HCT116 (cell line): ENCODE results near the gene PADI3.
A peak's percentile ranks its signal among the peaks of the same experiment; 100 is the strongest.

Experiments
- ELF1 ChIP-seq: IDR thresholded peaks from 2 replicates; pipeline ENCODE4 v1.6.1; 2012; ENCODE audit warnings: low read depth, borderline replicate concordance
- EZH2 ChIP-seq: fragments of 200-600 bp; sonication (generic); IDR thresholded peaks from 2 replicates; pipeline ENCODE4 v1.6.1; 2017; ENCODE audit warnings: antibody characterized with exemption, mixed run types
- EZH2phosphoT487 ChIP-seq: fragments of 200-600 bp; IDR thresholded peaks from 2 replicates; pipeline ENCODE4 v1.6.1; 2018; ENCODE audit warnings: antibody characterized with exemption, borderline replicate concordance
- JUND ChIP-seq: IDR thresholded peaks from 2 replicates; pipeline ENCODE4 v1.6.1; 2012
- POLR2A ChIP-seq: IDR thresholded peaks from 2 replicates; pipeline ENCODE4 v1.7.0; 2011; ENCODE audit warnings: borderline replicate concordance; ENCODE audit not compliant: insufficient read depth, insufficient read length; ENCODE audit errors: extremely low read depth
- POLR2AphosphoS5 ChIP-seq: IDR thresholded peaks from 2 replicates; pipeline ENCODE4 v1.6.1; 2011; ENCODE audit warnings: mild to moderate bottlenecking, low read depth, low read length, moderate library complexity
- SIN3A ChIP-seq: IDR thresholded peaks from 2 replicates; pipeline ENCODE4 v1.6.1; 2012; ENCODE audit warnings: low read depth
- SP1 ChIP-seq: IDR thresholded peaks from 2 replicates; pipeline ENCODE4 v1.6.1; 2012; ENCODE audit warnings: low read depth
- TCF7L2 ChIP-seq: IDR thresholded peaks from 2 replicates; pipeline ENCODE4 v1.7.0; 2011; ENCODE audit warnings: borderline replicate concordance, inconsistent platforms; ENCODE audit not compliant: insufficient read depth, insufficient read length; ENCODE audit errors: extremely low read depth
- ZFX ChIP-seq: fragments of 450-650 bp; IDR thresholded peaks from 2 replicates; pipeline ENCODE4 v1.6.1; 2017
- TF ChIP-seq, protein P1 (sequence below), 3 experiments: fragments of 200-600 bp in 1 of 3; sonication (generic) in 1 of 3; IDR thresholded peaks in 2 of 3; conservative IDR thresholded peaks in 1 of 3; 2 replicates each; pipeline ENCODE4 v1.5.1; 2012 to 2017; ENCODE audit warnings: low read depth in 2 of 3, low read length in 2 of 3, antibody characterized with exemption in 1 of 3, borderline replicate concordance in 1 of 3, control low read depth in 1 of 3, mild to moderate bottlenecking in 1 of 3, mixed read lengths in 1 of 3, mixed run types in 1 of 3, moderate library complexity in 1 of 3; ENCODE audit not compliant: insufficient read depth in 1 of 3
- TF ChIP-seq, protein P2 (sequence below): IDR thresholded peaks from 2 replicates; pipeline ENCODE4 v1.6.1; 2012
- TF ChIP-seq, protein P3 (sequence below): IDR thresholded peaks from 2 replicates; pipeline ENCODE4 v1.6.1; 2012

DNA sequence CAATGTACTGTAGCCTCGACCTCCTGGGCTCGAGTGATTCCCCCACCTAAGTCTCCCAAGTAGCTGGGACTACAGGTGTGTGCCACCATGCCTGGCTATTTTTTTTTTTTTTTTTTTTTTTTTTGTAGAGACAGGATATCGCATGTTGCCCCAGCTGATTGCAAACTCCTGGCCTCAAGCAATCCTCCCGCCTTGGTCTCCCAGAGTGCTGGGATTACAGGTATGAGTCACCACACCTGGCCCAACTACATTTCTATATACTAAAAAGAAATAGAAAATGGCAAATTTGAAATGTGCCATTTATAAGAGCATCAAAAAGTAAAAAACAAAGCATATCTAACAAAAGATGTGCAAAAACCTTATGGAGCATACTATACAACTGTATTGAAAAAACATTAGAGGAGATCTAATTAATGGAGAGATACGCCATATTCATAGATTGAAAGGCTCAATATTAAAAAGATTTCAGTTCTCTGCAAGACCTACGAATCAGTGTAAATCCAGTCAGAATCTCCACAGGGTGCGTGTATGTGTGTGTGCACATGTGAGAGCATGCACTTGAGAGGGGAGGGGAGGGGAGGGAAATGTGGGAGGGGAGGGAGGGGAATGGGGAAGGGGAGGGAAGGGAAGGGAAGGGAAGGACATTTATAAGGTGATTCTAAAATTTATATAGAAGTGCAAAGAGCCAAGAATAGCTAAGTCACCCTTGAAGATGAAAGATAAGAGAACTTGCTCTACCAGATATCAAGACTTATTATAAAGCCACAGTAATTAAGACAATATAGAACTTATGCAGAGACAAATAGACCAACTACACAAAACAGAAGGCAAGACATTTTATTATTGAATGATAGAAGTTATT lies 43.6 kb downstream of the PADI3 start:
- TF ChIP-seq POLR2AphosphoS5 (no peak), ZFX (no peak), POLR2A (no peak), EZH2phosphoT487 (no peak), TCF7L2 (no peak), EZH2 (no peak), SP1 (no peak), SIN3A (no peak), JUND (peak; percentile 44; the same call in 1 of the 2 replicates), ELF1 (no peak)
- TF ChIP-seq, protein P1, sequence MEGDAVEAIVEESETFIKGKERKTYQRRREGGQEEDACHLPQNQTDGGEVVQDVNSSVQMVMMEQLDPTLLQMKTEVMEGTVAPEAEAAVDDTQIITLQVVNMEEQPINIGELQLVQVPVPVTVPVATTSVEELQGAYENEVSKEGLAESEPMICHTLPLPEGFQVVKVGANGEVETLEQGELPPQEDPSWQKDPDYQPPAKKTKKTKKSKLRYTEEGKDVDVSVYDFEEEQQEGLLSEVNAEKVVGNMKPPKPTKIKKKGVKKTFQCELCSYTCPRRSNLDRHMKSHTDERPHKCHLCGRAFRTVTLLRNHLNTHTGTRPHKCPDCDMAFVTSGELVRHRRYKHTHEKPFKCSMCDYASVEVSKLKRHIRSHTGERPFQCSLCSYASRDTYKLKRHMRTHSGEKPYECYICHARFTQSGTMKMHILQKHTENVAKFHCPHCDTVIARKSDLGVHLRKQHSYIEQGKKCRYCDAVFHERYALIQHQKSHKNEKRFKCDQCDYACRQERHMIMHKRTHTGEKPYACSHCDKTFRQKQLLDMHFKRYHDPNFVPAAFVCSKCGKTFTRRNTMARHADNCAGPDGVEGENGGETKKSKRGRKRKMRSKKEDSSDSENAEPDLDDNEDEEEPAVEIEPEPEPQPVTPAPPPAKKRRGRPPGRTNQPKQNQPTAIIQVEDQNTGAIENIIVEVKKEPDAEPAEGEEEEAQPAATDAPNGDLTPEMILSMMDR (IDR thresholded peaks at IDR 0.05 in 2 of 3, conservative IDR thresholded peaks at IDR 0.05 in 1 of 3; ENCODE audit: borderline replicate concordance in 1 of 3, insufficient read depth in 1 of 3, low read depth in 2 of 3, low read length in 2 of 3) = no peak
- TF ChIP-seq, protein P2, sequence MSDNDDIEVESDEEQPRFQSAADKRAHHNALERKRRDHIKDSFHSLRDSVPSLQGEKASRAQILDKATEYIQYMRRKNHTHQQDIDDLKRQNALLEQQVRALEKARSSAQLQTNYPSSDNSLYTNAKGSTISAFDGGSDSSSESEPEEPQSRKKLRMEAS = no peak
- TF ChIP-seq, protein P3, sequence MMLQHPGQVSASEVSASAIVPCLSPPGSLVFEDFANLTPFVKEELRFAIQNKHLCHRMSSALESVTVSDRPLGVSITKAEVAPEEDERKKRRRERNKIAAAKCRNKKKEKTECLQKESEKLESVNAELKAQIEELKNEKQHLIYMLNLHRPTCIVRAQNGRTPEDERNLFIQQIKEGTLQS = no peak
